ENCODE measurements around the gene SEMA7A. TPM values are rescaled to one million over a fixed set of nuclear protein-coding genes. Genes with fewer than 3 reads are reported as not detected.

SEMA7A gene
- polyA plus RNA-seq, 1 of the 3 experiments (the other 2 are of a cell fraction) = 1.3 TPM

DNA sequence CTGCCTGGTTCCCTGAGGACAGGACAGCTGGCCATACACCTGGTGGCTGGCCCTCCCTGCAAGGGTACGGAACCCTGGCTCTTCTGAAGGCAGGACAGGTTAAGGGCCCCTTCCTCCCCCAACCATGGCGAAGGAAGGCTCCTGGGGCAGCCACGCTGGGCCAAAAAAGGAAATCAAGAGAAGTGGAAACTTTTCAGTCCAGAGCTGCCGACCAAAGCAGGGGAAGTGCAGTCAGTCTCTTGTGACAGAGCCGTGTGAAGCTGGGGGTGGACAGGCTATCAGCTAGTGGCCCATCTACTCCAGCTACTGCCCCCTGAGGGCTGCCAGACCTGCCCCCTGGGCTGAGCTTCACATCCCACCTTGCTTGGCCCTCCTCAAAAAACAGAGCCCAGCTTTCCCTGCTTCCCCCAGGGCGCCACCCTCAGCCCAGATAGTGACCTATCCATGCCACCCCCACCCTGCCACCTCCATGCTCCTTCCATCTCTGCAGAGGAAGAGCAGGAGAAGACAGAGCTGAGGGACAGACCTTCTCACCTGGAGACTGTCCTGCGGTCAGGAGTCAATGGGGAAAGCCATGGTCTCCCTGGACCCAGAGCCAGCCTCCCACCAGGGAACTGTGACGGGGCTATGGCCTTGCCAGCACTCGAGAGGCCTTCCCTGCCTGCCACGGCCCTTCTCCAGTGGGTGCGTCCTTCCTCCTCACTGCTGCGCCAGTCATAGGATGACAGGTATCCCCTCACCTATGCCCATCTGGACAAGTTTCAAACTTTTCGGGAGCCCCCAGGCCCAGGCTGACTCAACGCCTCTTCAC, 4.6 kb downstream of the SEMA7A start:
- Histone ChIP-seq H3K4me1 (ENCODE audit: control insufficient read depth in 1 of 2, insufficient read depth in 2 of 2, low read depth in 1 of 2, low read length in 1 of 2) (peaks cover 0 to 8% of the 10 kb centered on the region in 2 experiments; a peak in 1 of 4 replicates), H3K79me2 (ENCODE audit: insufficient read depth) (no peaks in the 10 kb centered on the region), H3K4me3 (ENCODE audit: low read depth in 2 of 2, low read length in 1 of 2) (no peak overlapping the region), H3K36me3 (replicated peaks in 1 of 2; ENCODE audit: control insufficient read depth in 1 of 2, insufficient read depth in 2 of 2, low read length in 1 of 2) (no peaks in the 10 kb centered on the region), H3K9me3 (no peaks in the 10 kb centered on the region), H3K9ac (no peak overlapping the region), H3K4me2 (no peak overlapping the region), H3K27me3 (ENCODE audit: insufficient read depth) (0 out of 2 replicates have a peak, but pooled peaks cover 4% of the 10 kb centered on the region), H3K27ac (ENCODE audit: low read depth in 2 of 2, low read length in 1 of 2) (no peak overlapping the region), H2AFZ (ENCODE audit: low read depth) (no peak overlapping the region), H3K9me2 (no peaks in the 10 kb centered on the region), H3F3A (replicated peaks; ENCODE audit: insufficient read depth) (no peaks in the 10 kb centered on the region), H4K20me1 (ENCODE audit: insufficient read depth) (no peaks in the 10 kb centered on the region)
- POLR2A ChIA-PET = interaction anchor here (0.6 kb wide), 1 partner anchor 160 kb away, joined by 3 read pairs; no protein-coding TSS in a partner anchor
- CTCF ChIA-PET = interaction anchor here (0.6 to 36.5 kb wide), 4 partner anchors 9 to 453 kb away, joined by 3 to 779 read pairs (median 4); partner anchors contain the start of gene CYP11A1
- no peak for DNase-seq
- TF ChIP-seq, protein P1, sequence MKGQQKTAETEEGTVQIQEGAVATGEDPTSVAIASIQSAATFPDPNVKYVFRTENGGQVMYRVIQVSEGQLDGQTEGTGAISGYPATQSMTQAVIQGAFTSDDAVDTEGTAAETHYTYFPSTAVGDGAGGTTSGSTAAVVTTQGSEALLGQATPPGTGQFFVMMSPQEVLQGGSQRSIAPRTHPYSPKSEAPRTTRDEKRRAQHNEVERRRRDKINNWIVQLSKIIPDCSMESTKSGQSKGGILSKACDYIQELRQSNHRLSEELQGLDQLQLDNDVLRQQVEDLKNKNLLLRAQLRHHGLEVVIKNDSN (IDR thresholded peaks at IDR 0.05; ENCODE audit: borderline replicate concordance, low read depth) = no peak
- no peak for TF ChIP-seq JUND (IDR thresholded peaks at IDR 0.05)
- 88% methylated on average over 6 of the region's 14 CpGs for WGBS (ENCODE audit: low lambda C conversion rate)

DNA sequence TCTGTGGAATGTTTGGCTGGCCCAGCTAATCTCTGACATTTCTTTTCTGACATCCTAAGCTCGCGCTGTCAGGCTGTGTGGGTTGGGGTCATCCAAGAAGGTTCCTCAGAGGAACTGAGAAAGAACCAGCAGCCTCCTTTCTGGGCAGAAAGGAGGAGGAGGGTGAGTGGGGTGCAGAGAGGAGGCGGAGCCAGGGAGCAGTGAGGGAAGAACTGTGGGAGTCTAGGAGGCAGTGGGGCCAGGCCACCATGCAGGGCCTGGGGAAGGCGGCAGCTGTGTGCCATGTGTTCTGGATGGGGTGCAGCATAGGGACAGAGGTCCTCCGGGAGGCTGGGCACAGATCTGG, 5.3 kb downstream of the SEMA7A start:
- 0 out of 2 replicates have a peak, but pooled peaks cover 4% of the 10 kb centered on the region for H3K27me3 ChIP-seq (ENCODE audit: insufficient read depth)
- H3K9ac ChIP-seq = no peak overlapping the region
- H3K9me3 ChIP-seq = no peaks in the 10 kb centered on the region
- no peaks in the 10 kb centered on the region for H3F3A ChIP-seq (replicated peaks; ENCODE audit: insufficient read depth)
- H3K4me1 ChIP-seq (ENCODE audit: control insufficient read depth in 1 of 2, insufficient read depth in 2 of 2, low read depth in 1 of 2, low read length in 1 of 2) = peaks cover 4 to 5% of the 10 kb centered on the region in 2 experiments; a peak in 3 of 4 replicates
- H3K4me3 ChIP-seq (ENCODE audit: low read depth in 2 of 2, low read length in 1 of 2) = no peak overlapping the region
- POLR2A ChIA-PET = no interaction called here
- H4K20me1 ChIP-seq (ENCODE audit: insufficient read depth) = no peaks in the 10 kb centered on the region
- no peak overlapping the region for H2AFZ ChIP-seq (ENCODE audit: low read depth)
- no peaks in the 10 kb centered on the region for H3K9me2 ChIP-seq
- H3K36me3 ChIP-seq (replicated peaks in 1 of 2; ENCODE audit: control insufficient read depth in 1 of 2, insufficient read depth in 2 of 2, low read length in 1 of 2) = no peaks in the 10 kb centered on the region
- CTCF ChIA-PET = interaction anchor here (1.2 to 36.5 kb wide), 2 partner anchors 10 to 51 kb away, joined by 6 to 779 read pairs; partner anchors contain the start of gene CYP11A1
- DNase-seq = no peak
- no peak overlapping the region for H3K4me2 ChIP-seq
- 96% methylated on average over 3 of the region's 5 CpGs for WGBS (ENCODE audit: low lambda C conversion rate)
- no peak overlapping the region for H3K27ac ChIP-seq (ENCODE audit: low read depth in 2 of 2, low read length in 1 of 2)
- H3K79me2 ChIP-seq (ENCODE audit: insufficient read depth) = no peaks in the 10 kb centered on the region
- TF ChIP-seq MXI1 (IDR thresholded peaks at IDR 0.05; ENCODE audit: low read depth, low read length) (no peak), TAF1 (IDR thresholded peaks at IDR 0.05; ENCODE audit: borderline replicate concordance, low read depth, low read length) (no peak), ZBTB33 (IDR thresholded peaks at IDR 0.05; ENCODE audit: borderline replicate concordance, low read depth) (no peak), MEF2A (IDR thresholded peaks at IDR 0.05; ENCODE audit: borderline replicate concordance, low read depth) (no peak), NRF1 (IDR thresholded peaks at IDR 0.05; ENCODE audit: low read depth, low read length) (no peak), YY1 (IDR thresholded peaks at IDR 0.05; ENCODE audit: low read depth) (no peak), EZH2phosphoT487 (IDR thresholded peaks at IDR 0.05; ENCODE audit: borderline replicate concordance, low read depth) (no peak), FOSL2 (IDR thresholded peaks at IDR 0.05; ENCODE audit: borderline replicate concordance, low read depth) (no peak), SMC3 (IDR thresholded peaks at IDR 0.05; ENCODE audit: low read depth, low read length) (no peak), TEAD4 (IDR thresholded peaks at IDR 0.05; ENCODE audit: borderline replicate concordance, insufficient read depth) (no peak), USF2 (IDR thresholded peaks at IDR 0.05; ENCODE audit: borderline replicate concordance, low read depth, low read length) (no peak), POLR2AphosphoS5 (IDR thresholded peaks at IDR 0.05; ENCODE audit: low read depth, low read length) (no peak), GATA2 (CRISPR knock-in tag; IDR thresholded peaks at IDR 0.05) (no peak), RCOR1 (IDR thresholded peaks at IDR 0.05; ENCODE audit: low read length) (no peak), SIN3A (IDR thresholded peaks at IDR 0.05; ENCODE audit: borderline replicate concordance, low read depth, low read length) (no peak)
- TF ChIP-seq, protein P2, sequence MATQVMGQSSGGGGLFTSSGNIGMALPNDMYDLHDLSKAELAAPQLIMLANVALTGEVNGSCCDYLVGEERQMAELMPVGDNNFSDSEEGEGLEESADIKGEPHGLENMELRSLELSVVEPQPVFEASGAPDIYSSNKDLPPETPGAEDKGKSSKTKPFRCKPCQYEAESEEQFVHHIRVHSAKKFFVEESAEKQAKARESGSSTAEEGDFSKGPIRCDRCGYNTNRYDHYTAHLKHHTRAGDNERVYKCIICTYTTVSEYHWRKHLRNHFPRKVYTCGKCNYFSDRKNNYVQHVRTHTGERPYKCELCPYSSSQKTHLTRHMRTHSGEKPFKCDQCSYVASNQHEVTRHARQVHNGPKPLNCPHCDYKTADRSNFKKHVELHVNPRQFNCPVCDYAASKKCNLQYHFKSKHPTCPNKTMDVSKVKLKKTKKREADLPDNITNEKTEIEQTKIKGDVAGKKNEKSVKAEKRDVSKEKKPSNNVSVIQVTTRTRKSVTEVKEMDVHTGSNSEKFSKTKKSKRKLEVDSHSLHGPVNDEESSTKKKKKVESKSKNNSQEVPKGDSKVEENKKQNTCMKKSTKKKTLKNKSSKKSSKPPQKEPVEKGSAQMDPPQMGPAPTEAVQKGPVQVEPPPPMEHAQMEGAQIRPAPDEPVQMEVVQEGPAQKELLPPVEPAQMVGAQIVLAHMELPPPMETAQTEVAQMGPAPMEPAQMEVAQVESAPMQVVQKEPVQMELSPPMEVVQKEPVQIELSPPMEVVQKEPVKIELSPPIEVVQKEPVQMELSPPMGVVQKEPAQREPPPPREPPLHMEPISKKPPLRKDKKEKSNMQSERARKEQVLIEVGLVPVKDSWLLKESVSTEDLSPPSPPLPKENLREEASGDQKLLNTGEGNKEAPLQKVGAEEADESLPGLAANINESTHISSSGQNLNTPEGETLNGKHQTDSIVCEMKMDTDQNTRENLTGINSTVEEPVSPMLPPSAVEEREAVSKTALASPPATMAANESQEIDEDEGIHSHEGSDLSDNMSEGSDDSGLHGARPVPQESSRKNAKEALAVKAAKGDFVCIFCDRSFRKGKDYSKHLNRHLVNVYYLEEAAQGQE (IDR thresholded peaks at IDR 0.05; ENCODE audit: low read depth, low read length) = no peak
